Measurements from ENCODE around the gene ELAVL2.

- no peak for TF ChIP-seq CTCF (IDR thresholded peaks at IDR 0.05; ENCODE audit: low read length)
- no peak for TF ChIP-seq EZH2phosphoT487 (IDR thresholded peaks at IDR 0.05; ENCODE audit: low read length)
- TF ChIP-seq EZH2 (optimal IDR thresholded peaks at IDR 0.05; ENCODE audit: low read depth, low read length) = no peak
Measured at GRCh38 chr9:23739753-23740152, 86.3 kb downstream of the ELAVL2 start.
